Neural progenitor cell (in vitro differentiated cells): Measurements from ENCODE around the gene INPP5D. TPM values are rescaled to one million over a fixed set of nuclear protein-coding genes. Genes with fewer than 3 reads are reported as not detected.

Source experiments
- DNase-seq: peaks from one replicate; pipeline ENCODE4 v3.0.0-alpha.2; 2016; ENCODE audit warnings: low spot score
- H2AFZ ChIP-seq: fragments of 200-600 bp; sonication (generic); replicated peaks from 2 replicates; pipeline ENCODE4 v1.6.1; 2016; ENCODE audit warnings: antibody characterized with exemption
- H3F3A ChIP-seq: fragments of 200-600 bp; sonication (generic); 2 replicates; pipeline ENCODE4 v1.6.1; 2016; ENCODE audit warnings: antibody characterized with exemption, low read depth
- H3K27ac ChIP-seq: fragments of 200-600 bp; sonication (generic); 2 replicates; pipeline ENCODE4 v1.5.1; 2016; ENCODE audit warnings: mild to moderate bottlenecking
- H3K27me3 ChIP-seq: fragments of 200-600 bp; sonication (generic); 2 replicates; pipeline ENCODE4 v1.6.1; 2016; ENCODE audit warnings: mild to moderate bottlenecking, moderate library complexity
- H3K36me3 ChIP-seq: fragments of 200-600 bp; sonication (generic); 2 replicates; pipeline ENCODE4 v1.5.1; 2016
- H3K4me1 ChIP-seq: fragments of 200-600 bp; sonication (generic); 2 replicates; pipeline ENCODE4 v1.6.1; 2016; ENCODE audit warnings: mixed run types
- H3K4me2 ChIP-seq: fragments of 200-600 bp; sonication (generic); 2 replicates; pipeline ENCODE4 v1.6.1; 2016
- H3K4me3 ChIP-seq: fragments of 200-600 bp; sonication (generic); 2 replicates; pipeline ENCODE4 v1.5.1; 2016
- H3K79me2 ChIP-seq: fragments of 200-600 bp; sonication (generic); 2 replicates; pipeline ENCODE4 v1.6.1; 2016; ENCODE audit warnings: low read depth
- H3K9ac ChIP-seq: fragments of 200-600 bp; sonication (generic); 2 replicates; pipeline ENCODE4 v1.6.1; 2016
- H3K9me3 ChIP-seq: fragments of 200-600 bp; sonication (generic); 2 replicates; pipeline ENCODE4 v1.5.1; 2016; ENCODE audit warnings: low read depth
- H4K20me1 ChIP-seq: fragments of 200-600 bp; sonication (generic); 2 replicates; pipeline ENCODE4 v1.6.1; 2016; ENCODE audit warnings: low read depth
- H3K27ac Mint-ChIP-seq: 3 replicates; pipeline ENCODE4 v1.8.0; 2021; ENCODE audit warnings: mixed read lengths
- H3K27me3 Mint-ChIP-seq: 2 replicates; pipeline ENCODE4 v1.8.0; 2022; ENCODE audit warnings: low read depth, mild to moderate bottlenecking, inconsistent platforms, moderate library complexity, mixed read lengths; ENCODE audit not compliant: insufficient read depth
- H3K36me3 Mint-ChIP-seq: 3 replicates; pipeline ENCODE4 v1.8.0; 2021; ENCODE audit warnings: mixed read lengths
- H3K4me1 Mint-ChIP-seq: 3 replicates; pipeline ENCODE4 v1.8.0; 2021; ENCODE audit warnings: mixed read lengths
- H3K4me3 Mint-ChIP-seq: 3 replicates; pipeline ENCODE4 v1.8.0; 2021; ENCODE audit warnings: mild to moderate bottlenecking, moderate library complexity, mixed read lengths
- H3K9me3 Mint-ChIP-seq: 3 replicates; pipeline ENCODE4 v1.8.0; 2020; ENCODE audit warnings: mixed read lengths
- CTCF ChIP-seq: fragments of 200-600 bp; sonication (generic); IDR thresholded peaks from 2 replicates; pipeline ENCODE4 v1.5.1; 2017; ENCODE audit warnings: antibody characterized with exemption, mild to moderate bottlenecking
- EZH2 ChIP-seq: fragments of 200-600 bp; sonication (generic); IDR thresholded peaks from 2 replicates; pipeline ENCODE4 v1.6.1; 2017; ENCODE audit warnings: antibody characterized with exemption, mild to moderate bottlenecking, moderate library complexity
- EZH2phosphoT487 ChIP-seq: fragments of 200-600 bp; sonication (generic); IDR thresholded peaks from 2 replicates; pipeline ENCODE4 v1.6.1; 2017; ENCODE audit warnings: antibody characterized with exemption
- total RNA-seq: library from RNA; depleted of rRNA; stranded (reverse); fragments of >200 nt; gene quantifications from 2 replicates; pipeline ENCODE4 v1.2.3, GENCODE V29; 2015; ENCODE audit warnings: low replicate concordance

Gene INPP5D
- total RNA-seq, 1 donor from 2014 or later, result 4.2 TPM

- no peaks in the 10 kb centered on the region for H3K9me3 ChIP-seq
- no peaks in the 10 kb centered on the region for H3K36me3 Mint-ChIP-seq
- peak overlapping the region; percentile 23 for H2AFZ ChIP-seq
- H3K4me1 Mint-ChIP-seq, result no peaks in the 10 kb centered on the region
- H3K36me3 ChIP-seq, result no peaks in the 10 kb centered on the region
- H3K9me3 Mint-ChIP-seq, result peaks cover 5% of the 10 kb centered on the region
- no peak overlapping the region for H3K4me3 ChIP-seq
- no peaks in the 10 kb centered on the region for H4K20me1 ChIP-seq
- H3K9ac ChIP-seq, result no peak overlapping the region
- H3K27me3 ChIP-seq, result no peaks in the 10 kb centered on the region
- no peak overlapping the region for H3K4me2 ChIP-seq
- H3K4me3 Mint-ChIP-seq, result no peak overlapping the region
- no peak for DNase-seq
- H3K27ac ChIP-seq, result no peak overlapping the region
- peaks cover 12% of the 10 kb centered on the region for H3K4me1 ChIP-seq
- no peaks in the 10 kb centered on the region for H3K79me2 ChIP-seq
- TF ChIP-seq EZH2, result no peak
- TF ChIP-seq EZH2phosphoT487, result no peak
- TF ChIP-seq CTCF, result no peak
- no peaks in the 10 kb centered on the region for H3F3A ChIP-seq
- H3K27me3 Mint-ChIP-seq, result no peaks in the 10 kb centered on the region
- no peak overlapping the region for H3K27ac Mint-ChIP-seq
Measured at GRCh38 chr2:233072838-233073237, 12.7 kb downstream of the INPP5D start.

- H3K4me2 ChIP-seq, result no peak overlapping the region
- Mint-ChIP-seq H3K9me3 (peaks cover 5% of the 10 kb centered on the region), H3K4me3 (no peak overlapping the region), H3K27ac (no peak overlapping the region), H3K27me3 (no peaks in the 10 kb centered on the region), H3K4me1 (no peaks in the 10 kb centered on the region), H3K36me3 (no peaks in the 10 kb centered on the region)
- no peaks in the 10 kb centered on the region for H3F3A ChIP-seq
- no peaks in the 10 kb centered on the region for H3K79me2 ChIP-seq
- peaks cover 12% of the 10 kb centered on the region for H3K4me1 ChIP-seq
- no peaks in the 10 kb centered on the region for H4K20me1 ChIP-seq
- H3K4me3 ChIP-seq, result no peak overlapping the region
- H3K9ac ChIP-seq, result no peak overlapping the region
- H2AFZ ChIP-seq, result no peak overlapping the region
- H3K27ac ChIP-seq, result no peak overlapping the region
- TF ChIP-seq EZH2 (no peak), EZH2phosphoT487 (no peak), CTCF (no peak)
- no peak for DNase-seq
- no peaks in the 10 kb centered on the region for H3K9me3 ChIP-seq
- no peaks in the 10 kb centered on the region for H3K36me3 ChIP-seq
- no peaks in the 10 kb centered on the region for H3K27me3 ChIP-seq
Measured at GRCh38 chr2:233074106-233074505, 14.0 kb downstream of the INPP5D start.

DNA sequence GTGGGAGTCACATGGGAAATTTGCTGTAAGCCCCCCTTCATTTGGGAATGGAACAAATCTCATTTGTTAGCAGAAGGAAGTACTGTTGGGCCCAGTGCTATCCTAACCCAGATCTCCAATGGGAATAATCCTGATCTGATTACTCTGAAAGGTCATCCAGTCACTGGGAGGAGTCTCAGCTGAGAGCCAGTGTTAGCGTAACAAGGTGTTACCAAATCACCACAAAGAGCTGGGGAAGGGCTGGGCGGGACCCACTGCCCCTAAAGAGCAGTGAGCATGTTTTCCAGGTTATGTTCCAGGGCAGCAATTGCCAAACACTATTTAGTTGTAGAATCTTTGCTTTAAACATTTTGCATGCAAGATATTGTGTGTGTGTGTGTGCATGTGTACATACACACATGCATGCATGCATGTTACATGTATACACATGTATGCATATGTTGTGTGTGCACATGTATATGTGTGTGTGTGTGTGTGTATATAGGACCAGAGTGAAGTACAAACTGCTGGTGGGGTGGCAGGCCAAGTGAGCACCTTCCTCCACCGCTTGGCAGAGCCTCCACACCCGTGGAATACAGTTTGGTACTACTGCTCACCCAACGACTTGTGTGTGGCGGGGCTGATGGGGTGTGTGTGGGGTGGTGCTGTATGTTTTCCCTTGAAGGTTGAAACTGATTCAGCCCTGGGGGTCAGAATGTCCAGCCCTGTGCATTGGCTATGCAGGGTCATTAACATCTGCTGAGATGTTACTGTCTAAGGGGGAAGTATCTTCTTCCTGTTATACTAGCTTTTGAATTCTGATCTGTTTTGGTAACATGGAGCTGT, 15.2 kb downstream of the INPP5D start:
- TF ChIP-seq EZH2phosphoT487, result no peak
- TF ChIP-seq EZH2, result no peak
- no peak for TF ChIP-seq CTCF
- H3K4me1 Mint-ChIP-seq, result no peaks in the 10 kb centered on the region
- Histone ChIP-seq H3K36me3 (no peaks in the 10 kb centered on the region), H3K79me2 (no peaks in the 10 kb centered on the region), H4K20me1 (no peaks in the 10 kb centered on the region), H3K4me2 (no peak overlapping the region), H2AFZ (peak overlapping the region; percentile 91), H3K9me3 (no peaks in the 10 kb centered on the region), H3K27ac (no peak overlapping the region), H3K4me3 (no peak overlapping the region), H3F3A (no peaks in the 10 kb centered on the region), H3K9ac (no peak overlapping the region), H3K27me3 (no peaks in the 10 kb centered on the region), H3K4me1 (peaks cover 12% of the 10 kb centered on the region)
- no peak overlapping the region for H3K27ac Mint-ChIP-seq
- peaks cover 5% of the 10 kb centered on the region for H3K9me3 Mint-ChIP-seq
- no peak overlapping the region for H3K4me3 Mint-ChIP-seq
- no peaks in the 10 kb centered on the region for H3K36me3 Mint-ChIP-seq
- no peaks in the 10 kb centered on the region for H3K27me3 Mint-ChIP-seq
- DNase-seq, result no peak
